Stromal cell of bone marrow (primary cell): ENCODE measurements around the gene SMARCAL1.

ENCODE experiments used
- DNase-seq: peaks from one replicate; pipeline ENCODE4 v3.0.0-alpha.2; 2012; ENCODE audit warnings: low read depth

SMARCAL1 gene

GRCh38 chr2:216392945-216393840, 19.1 kb upstream of the SMARCAL1 start:
- no peak for DNase-seq

DNA sequence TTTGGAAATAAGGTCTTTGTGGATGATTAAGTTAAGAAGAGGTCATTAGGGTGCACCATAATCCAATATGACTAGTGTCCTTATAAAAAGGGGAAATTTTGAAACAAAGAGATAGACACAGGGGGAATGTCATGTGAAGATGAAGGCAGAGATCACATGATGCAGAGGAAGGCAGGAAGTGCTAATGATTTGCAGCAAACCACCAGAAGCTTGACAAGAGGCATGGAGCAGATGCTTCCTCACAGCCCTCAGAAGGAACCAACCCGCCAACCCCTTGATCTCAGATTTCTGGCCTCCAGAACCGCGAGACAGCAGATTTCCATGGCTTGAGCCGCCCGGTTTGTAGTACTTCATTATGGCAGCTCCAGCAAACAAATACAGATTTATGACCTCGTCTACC, 17.4 kb upstream of the SMARCAL1 start:
- DNase-seq: no peak

GRCh38 chr2:216399621-216400020, 12.7 kb upstream of the SMARCAL1 start:
- no peak for DNase-seq

DNA sequence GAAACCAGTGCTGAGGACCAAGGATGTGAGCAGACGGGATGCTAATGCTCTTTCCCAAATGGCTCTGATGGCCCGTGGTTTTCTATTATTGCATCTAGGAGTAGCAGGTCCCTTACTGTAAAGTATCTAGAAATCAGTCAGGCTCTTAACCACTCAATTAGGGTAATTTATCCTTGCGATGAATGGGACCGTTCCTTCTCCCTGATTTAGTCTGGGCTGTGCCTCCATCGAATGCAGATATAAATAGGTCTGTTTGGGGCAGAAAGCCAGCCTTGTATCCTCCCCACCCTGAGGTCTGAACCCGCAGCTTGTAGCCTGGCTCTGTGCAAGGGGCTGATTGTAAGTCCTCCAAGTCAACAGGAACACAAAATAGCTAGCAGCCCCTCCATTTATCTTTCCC, 9.5 kb upstream of the SMARCAL1 start:
- DNase-seq: no peak

DNA sequence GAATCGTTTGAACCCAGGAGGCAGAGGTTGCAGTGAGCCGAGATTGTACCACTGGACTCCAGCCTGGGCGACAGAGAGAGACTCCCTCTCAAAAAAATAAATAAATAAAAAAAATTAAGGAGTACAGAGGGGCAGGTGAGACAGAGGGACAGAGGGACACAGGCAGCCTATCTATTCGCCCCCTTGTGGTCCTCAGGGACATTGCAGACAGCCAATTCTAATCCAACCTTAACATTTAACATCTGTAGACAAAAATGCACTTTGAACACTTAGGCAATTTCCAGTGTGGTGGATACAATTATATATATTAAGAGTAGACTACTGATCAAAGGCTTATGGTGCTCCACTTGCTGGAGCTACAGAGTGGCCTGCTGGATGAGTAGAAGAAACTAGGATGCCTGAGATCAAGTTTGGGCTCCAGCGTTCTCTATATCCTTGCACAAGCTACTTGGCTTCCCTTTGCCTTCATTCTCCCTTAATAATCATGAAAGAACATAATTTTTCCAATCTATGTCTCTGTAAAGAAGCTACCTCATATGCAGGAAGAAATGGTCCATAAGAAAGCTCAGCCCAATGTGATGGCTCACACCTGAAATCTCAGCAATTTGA, 8.2 kb upstream of the SMARCAL1 start:
- no peak for DNase-seq

- DNase-seq: no peak
Measured at GRCh38 chr2:216405588-216405987, 6.7 kb upstream of the SMARCAL1 start.

GRCh38 chr2:216406826-216407225, 5.5 kb upstream of the SMARCAL1 start:
- DNase-seq: no peak

DNA sequence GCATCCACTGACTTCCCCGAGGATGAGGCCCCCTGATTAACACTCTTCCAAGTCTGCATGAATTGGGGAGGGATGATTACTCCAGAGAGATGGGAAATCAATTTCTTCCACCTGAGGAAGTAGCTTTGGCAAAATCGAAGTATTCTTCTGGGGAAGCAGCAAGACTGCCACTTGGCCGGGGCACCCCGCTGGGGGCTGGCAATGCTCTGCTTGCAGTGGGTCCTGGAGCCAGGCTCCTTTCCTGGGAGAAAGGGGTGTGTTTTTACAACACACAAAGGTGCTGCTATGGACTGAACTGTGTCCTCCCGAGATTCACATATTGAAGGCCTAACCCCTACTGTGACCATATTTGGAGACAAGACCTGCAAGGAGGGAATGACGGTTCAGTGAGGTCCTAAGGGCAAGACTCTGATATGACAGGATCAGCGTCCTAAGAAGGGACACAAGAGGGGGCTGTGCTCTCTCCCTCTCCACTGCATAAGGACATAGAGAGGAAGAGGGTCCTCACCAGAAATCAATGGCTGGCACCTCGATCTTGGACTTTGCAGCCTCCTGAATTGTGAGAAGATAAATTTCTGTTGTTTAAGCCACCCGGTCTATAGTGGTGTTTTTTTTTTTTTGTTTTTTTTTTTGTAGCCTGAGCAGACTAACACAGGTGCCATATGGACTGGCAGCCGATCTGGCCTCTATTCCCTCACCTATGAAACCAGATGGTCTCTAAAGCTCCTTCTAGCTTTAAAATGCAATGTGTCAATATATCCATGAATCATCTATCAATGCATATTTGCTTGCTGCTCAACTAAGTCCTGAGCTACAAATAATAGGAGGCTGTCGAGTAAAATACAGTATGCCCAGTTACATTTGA, 3.6 kb upstream of the SMARCAL1 start:
- no peak for DNase-seq

GRCh38 chr2:216410550-216410949, 1.7 kb upstream of the SMARCAL1 start:
- DNase-seq: no peak

DNA sequence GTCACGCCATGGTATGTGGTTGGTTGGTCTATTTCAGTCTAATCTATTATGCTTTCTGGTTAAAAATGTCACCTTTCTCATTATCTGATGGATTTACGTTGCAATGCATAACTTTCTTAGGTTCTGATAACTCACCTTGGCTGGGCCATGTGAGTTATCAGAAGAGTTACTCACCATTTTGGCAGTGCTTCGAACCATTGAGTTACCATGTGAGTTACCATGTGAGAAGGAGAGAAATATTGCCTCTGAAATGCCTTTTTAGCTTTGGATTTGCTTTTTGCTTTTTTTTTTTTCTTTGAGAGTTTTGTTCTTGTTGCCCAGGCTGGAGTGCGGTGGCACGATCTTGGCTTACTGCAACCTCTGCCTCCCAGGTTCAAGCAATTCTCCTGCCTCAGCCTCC, 1.6 kb downstream of the SMARCAL1 start:
- no peak for DNase-seq

DNA sequence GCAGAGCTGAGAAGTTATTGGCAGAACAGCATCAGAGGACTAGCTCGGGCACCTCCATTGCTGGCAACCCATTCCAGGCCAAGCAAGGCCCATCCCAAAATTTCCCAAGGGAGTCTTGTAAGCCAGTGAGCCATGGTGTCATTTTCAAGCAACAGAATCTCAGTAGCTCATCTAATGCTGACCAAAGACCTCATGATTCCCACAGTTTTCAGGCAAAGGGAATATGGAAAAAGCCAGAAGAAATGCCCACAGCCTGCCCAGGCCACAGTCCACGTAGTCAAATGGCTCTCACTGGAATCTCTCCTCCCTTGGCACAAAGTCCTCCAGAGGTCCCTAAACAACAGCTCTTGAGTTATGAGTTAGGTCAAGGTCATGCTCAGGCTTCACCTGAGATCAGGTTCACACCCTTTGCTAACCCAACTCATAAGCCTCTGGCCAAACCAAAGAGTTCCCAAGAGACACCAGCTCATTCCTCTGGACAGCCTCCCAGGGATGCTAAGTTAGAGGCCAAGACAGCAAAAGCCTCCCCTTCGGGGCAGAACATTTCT, 2.6 kb downstream of the SMARCAL1 start:
- no peak for DNase-seq

GRCh38 chr2:216415541-216415940, 3.3 kb downstream of the SMARCAL1 start:
- no peak for DNase-seq

DNA sequence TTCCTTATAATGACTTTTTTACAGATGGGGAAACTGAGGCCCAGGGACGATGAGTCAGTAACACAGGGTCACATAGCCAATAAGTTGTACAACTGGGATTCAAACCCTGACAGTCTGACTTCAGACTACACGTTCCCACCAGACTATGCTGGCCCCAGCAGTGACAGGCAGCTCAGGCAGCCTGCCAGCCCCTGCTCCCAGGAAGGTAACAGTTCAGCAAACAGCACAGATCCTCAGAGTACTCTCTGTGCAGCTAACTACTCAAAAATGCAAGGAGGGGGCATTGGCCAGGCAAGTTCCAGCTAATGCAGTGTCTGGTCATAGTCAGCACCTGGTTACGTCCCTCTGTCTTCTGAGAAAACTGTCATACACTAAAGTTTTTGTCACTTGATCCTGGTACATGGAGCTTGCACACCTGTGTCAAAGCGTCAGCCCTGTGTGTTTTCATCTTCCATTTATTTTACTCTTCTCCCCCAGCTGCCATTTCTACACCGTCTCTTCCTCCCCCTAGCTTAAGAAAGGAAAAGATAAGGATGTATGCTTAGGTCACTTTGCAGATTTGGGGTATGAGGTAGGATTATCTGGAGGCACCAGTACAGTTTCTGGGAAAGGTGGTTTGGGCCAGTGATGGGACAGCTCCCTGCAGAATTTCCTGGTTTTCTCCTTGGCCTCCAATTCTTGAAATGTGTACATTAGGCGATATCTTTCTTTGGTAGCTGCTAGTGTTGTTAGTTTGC, 4.5 kb downstream of the SMARCAL1 start:
- no peak for DNase-seq

DNA sequence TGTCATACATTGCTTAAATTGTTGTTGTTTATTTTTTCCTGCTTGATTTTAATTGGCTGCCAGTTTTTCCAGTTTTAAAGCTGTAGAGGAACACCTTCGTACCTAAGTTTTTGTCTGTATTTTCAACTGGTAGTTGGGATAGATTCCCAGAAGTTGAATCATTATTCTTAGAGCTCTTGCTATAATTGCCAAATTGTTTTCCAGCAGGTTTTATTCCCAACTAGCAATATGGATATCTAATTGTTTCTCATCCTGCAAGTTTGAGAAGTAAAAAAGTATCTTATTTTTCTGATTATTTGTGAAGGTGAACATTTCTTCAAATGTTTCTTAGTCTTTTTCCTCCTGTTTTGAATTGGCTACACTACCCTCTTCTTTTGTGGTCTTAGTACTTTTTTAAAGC, 6.7 kb downstream of the SMARCAL1 start:
- DNase-seq: no peak

DNA sequence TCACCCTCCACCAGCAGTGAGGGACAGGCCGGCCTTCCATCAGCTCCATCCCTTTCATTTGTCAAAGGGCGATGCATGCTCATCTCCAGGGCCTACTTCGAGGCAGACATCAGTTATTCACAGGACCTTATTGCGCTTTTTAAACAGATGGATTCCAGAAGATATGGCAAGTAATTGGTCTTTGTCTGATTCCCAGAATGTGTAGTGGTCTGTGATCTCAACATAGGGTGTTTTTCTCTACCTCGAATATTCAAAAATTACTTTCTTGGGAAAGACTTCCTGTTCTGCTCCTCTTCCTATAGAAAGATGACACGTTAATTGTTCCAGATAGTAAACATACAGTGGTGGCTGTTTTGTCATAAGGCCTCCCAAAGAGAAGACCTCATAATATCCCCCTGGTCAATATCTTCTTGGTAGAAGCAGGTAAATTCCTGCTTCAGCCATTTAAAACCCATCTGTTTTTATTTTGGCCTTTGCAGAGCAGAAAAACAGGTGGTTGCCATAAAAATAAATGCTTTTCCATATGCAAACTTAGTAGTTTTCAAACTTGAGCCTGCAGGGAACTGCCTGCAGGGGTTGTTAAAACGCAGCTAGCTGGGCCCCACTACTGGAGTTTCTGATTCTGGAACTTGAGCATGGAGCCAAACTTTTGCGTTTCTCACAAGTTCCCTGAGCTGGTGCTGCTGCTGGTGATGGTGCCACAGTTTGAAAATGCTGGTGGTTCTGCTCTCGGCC, 8.2 kb downstream of the SMARCAL1 start:
- DNase-seq: no peak

- DNase-seq: no peak
Measured at GRCh38 chr2:216423071-216423470, 10.8 kb downstream of the SMARCAL1 start.

- peak; percentile 27 for DNase-seq
Measured at GRCh38 chr2:216424274-216424673, 12.0 kb downstream of the SMARCAL1 start.

GRCh38 chr2:216425008-216425787, 12.9 kb downstream of the SMARCAL1 start:
- no peak for DNase-seq

DNA sequence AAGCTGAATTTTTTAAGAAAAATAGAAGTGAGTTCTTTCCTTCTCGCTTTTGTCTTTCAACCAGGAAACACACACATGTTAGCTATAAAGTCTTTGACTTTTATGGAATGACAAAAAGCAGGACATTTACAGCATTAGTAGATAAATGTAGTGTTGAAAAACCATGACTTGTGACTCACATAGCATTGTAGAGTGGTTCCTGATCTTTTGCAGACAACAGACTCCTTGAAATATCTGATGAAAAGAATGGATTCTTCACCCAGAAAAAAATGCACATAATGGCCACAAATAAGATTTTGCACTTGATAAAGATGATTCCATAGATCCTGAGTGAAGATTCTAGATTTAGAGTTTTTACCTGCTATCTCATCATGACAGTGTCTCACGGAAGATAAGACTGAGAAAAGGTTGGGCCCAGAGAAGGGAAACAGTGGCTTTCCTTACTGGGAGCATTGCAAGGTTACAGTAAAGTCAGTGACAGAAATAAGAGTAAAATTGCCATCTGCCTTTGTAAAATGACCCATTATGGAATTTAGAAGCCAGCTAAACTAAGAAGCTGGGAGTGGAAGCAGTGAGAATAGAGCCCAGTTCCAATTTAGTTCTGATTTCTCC, 14.0 kb downstream of the SMARCAL1 start:
- DNase-seq: no peak

DNA sequence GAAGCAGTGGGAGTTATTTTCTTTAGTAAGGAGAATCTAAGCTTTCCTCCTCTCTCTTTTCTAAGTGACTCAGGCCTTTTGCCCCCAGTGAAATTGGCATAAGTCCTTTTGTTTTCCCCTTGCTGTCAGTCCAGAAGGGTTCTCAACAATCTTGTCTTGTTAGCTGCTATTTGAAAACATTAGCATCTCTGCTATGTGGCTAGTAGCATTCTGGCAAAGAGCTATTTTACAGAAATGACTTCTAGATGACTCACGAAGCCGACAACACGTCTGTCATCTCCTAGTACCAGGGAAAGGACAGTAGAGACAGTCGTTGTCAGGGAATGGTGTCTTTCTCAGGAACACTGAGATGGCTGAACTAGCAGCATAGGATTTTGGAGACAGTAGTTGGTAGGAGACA, 14.7 kb downstream of the SMARCAL1 start:
- peak; percentile 20 for DNase-seq
